Frontal cortex (tissue), 4 donors: ENCODE measurements around the gene CSAD. TPM values are rescaled to one million over a fixed set of nuclear protein-coding genes. Genes with fewer than 3 reads are reported as not detected.

Experiments
- DNase-seq, 2 donors: peaks; one replicate each; pipeline ENCODE4 v3.0.0; 2012; ENCODE audit warnings: low spot score in 2 of 2
- FAIRE-seq: peaks from 2 replicates; lab custom pipeline; 2012; peaks lifted over from hg19 to GRCh38; lab: Jason Lieb, UNC
- total RNA-seq: library from RNA; depleted of rRNA; stranded (reverse); fragments of >200 nt; gene quantifications from one replicate; pipeline ENCODE4 v1.2.3, GENCODE V29; 2014
- donor health status: control.
- donor health status: control.
- donor health status: control.

The CSAD gene
- total RNA-seq, 1 donor from 2014 or later, result 11.8 TPM

- no peak for DNase-seq
- no peak for FAIRE-seq
These were observed 20.7 kb downstream of the CSAD start for GRCh38 chr12:53160000-53160399.

GRCh38 chr12:53159195-53159839, 21.4 kb downstream of the CSAD start:
- FAIRE-seq, result no peak

GRCh38 chr12:53152390-53152789, 28.3 kb downstream of the CSAD start:
- DNase-seq (no peak), FAIRE-seq (no peak)

More at GRCh38 chr12:53159195-53159839, 21.4 kb downstream of the CSAD start:
- DNase-seq, result peak; percentile 54 to 78

GRCh38 chr12:53151039-53151438, 29.7 kb downstream of the CSAD start:
- FAIRE-seq, result no peak
- no peak for DNase-seq

GRCh38 chr12:53147653-53148052, 33.1 kb downstream of the CSAD start:
- peak; percentile 81 for FAIRE-seq
- no peak for DNase-seq

GRCh38 chr12:53147181-53147580, 33.5 kb downstream of the CSAD start:
- DNase-seq (no peak), FAIRE-seq (no peak)

- FAIRE-seq, result no peak
These were observed 35.1 kb downstream of the CSAD start for GRCh38 chr12:53145383-53146260.

GRCh38 chr12:53143355-53143754, 37.4 kb downstream of the CSAD start:
- no peak for FAIRE-seq
- DNase-seq, result no peak

More at GRCh38 chr12:53145383-53146260, 35.1 kb downstream of the CSAD start:
- DNase-seq, result no peak

GRCh38 chr12:53133722-53134121, 47.0 kb downstream of the CSAD start:
- no peak for FAIRE-seq
- DNase-seq, result no peak

GRCh38 chr12:53131844-53132243, 48.9 kb downstream of the CSAD start:
- no peak for FAIRE-seq

GRCh38 chr12:53128780-53129569, 51.8 kb downstream of the CSAD start:
- no peak for FAIRE-seq
- no peak for DNase-seq

More at GRCh38 chr12:53131844-53132243, 48.9 kb downstream of the CSAD start:
- DNase-seq, result no peak

- DNase-seq (no peak), FAIRE-seq (no peak)
These were observed 53.6 kb downstream of the CSAD start for GRCh38 chr12:53127169-53127568.

- no peak for FAIRE-seq
These were observed 56.4 kb downstream of the CSAD start for GRCh38 chr12:53124352-53124723.

GRCh38 chr12:53123578-53124351, 57.0 kb downstream of the CSAD start:
- no peak for DNase-seq
- no peak for FAIRE-seq

More at GRCh38 chr12:53124352-53124723, 56.4 kb downstream of the CSAD start:
- no peak for DNase-seq

GRCh38 chr12:53122961-53123468, 57.7 kb downstream of the CSAD start:
- no peak for FAIRE-seq
- DNase-seq, result no peak

GRCh38 chr12:53120685-53121525, 59.8 kb downstream of the CSAD start:
- FAIRE-seq, result no peak
- DNase-seq, result no peak

GRCh38 chr12:53118751-53119300, 61.9 kb downstream of the CSAD start:
- DNase-seq (no peak), FAIRE-seq (no peak)
